Measurements from ENCODE around the gene MELK.
"Not testable (repeated sequence)": the region's sequence is repeated elsewhere in the genome, so short reads cannot be mapped to it uniquely, and the experiment has no call there.

Gene MELK

DNA sequence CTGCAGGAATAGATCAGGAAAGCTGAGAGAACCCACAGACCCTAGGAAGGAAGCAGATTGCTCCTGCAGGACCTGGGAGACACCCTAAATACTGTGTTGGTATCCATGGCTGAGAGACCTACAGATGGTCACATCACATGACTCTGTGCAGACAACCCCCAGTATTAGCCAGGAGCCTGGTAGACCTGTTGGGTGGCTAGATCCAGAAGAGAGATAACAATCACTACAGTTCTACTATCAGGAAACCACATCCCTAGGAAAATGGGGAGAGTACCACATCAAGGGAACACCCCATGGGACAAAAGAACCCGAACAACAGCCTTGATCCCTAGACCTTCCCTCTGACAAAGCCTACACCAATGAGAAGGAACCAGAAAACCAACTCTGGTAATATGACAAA lies 24.2 kb upstream of the MELK start:
- Histone ChIP-seq H4K20me1 (no peaks in the 10 kb centered on the region), H3K36me3 (no peaks in the 10 kb centered on the region), H3K27me3 (no peaks in the 10 kb centered on the region), H3K4me1 (peaks cover 0 to 24% (median 5%) of the 10 kb centered on the region in 10 experiments; a peak in 10 of 20 replicates), H3K9me3 (replicated peaks in 1 of 11) (no peaks in the 10 kb centered on the region), H3K9ac (no peak overlapping the region), H3K4me2 (peak overlapping the region in 2 of 11 experiments; percentile 1 to 7; a peak in 1 of 22 replicates), H3K27ac (no peak overlapping the region), H3K4me3 (no peak overlapping the region)
- no peak for TF ChIP-seq Cebpa-rat (IDR thresholded peaks at IDR 0.05)

- no peaks in the 10 kb centered on the region for H3K9me3 ChIP-seq (replicated peaks in 1 of 11)
- no peak overlapping the region for H3K9ac ChIP-seq
- H3K36me3 ChIP-seq: no peaks in the 10 kb centered on the region
- 0 out of 22 replicates have a peak overlapping the region, but pooled peaks of 1 of the 11 experiments have one; percentile 10 for H3K4me2 ChIP-seq
- TF ChIP-seq Cebpa-rat (IDR thresholded peaks at IDR 0.05): no peak
- H3K4me3 ChIP-seq: no peak overlapping the region
- no peaks in the 10 kb centered on the region for H4K20me1 ChIP-seq
- peaks cover 0 to 24% (median 5%) of the 10 kb centered on the region in 10 experiments; a peak in 10 of 20 replicates for H3K4me1 ChIP-seq
- no peaks in the 10 kb centered on the region for H3K27me3 ChIP-seq
- no peak overlapping the region for H3K27ac ChIP-seq
These were observed 22.6 kb upstream of the MELK start for GRCh38 chr9:36550135-36550534.

DNA sequence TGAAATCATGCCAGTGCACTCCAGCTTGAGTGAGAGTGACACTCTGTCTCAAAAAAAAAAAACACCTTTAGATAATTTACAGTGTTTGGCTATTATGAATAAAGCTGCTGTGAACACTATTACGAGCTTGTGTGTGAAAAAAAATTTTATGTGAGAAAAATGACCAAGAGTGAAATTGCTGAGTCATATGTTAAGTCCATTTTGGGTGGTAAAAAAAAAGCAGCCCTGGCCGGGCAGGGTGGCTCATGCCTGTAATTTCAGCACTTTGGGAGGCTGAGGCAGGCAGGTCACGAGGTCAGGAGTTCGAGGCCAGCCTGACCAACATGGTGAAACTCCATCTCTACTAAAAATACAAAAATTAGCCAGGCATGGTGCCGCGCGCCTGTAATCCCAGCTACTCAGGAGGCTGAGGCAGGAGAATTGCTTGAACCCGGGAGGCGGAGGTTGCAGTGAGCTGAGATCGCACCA lies 22.0 kb upstream of the MELK start:
- not testable (repeated sequence) for H3K27ac ChIP-seq; H3K36me3 ChIP-seq; H4K20me1 ChIP-seq; H3K27me3 ChIP-seq; H3K9ac ChIP-seq; H3K4me3 ChIP-seq; H3K9me3 ChIP-seq (replicated peaks in 1 of 11)
- H3K4me1 ChIP-seq: peaks cover 0 to 24% (median 5%) of the 10 kb centered on the region in 10 experiments; a peak in 10 of 20 replicates
- 0 out of 22 replicates have a peak overlapping the region, but pooled peaks of 1 of the 11 experiments have one; percentile 10 for H3K4me2 ChIP-seq

DNA sequence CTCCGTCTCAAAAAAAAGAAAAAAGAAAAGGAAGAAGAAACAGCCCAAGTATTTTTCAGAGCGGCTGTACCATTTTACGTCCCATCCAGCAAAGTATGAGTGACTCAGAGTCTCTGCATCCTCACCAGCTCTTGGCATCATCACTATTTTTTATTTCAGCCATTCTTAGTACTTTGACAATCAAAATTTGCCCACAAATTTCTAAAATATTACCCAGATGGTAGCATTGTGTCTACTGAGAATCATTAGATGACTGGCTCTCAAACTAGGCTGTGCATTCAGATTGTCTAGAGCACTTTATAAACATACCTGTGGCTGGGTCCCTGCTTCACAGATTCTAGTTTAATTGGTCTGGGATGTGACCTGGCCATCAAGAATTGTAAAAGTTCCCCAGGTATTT lies 21.6 kb upstream of the MELK start:
- no peaks in the 10 kb centered on the region for H3K27me3 ChIP-seq
- H3K9me3 ChIP-seq (replicated peaks in 1 of 11): no peaks in the 10 kb centered on the region
- H3K4me3 ChIP-seq: no peak overlapping the region
- no peak for TF ChIP-seq Cebpa-rat (IDR thresholded peaks at IDR 0.05)
- no peak overlapping the region for H3K9ac ChIP-seq
- peak overlapping the region in 5 of 11 experiments; percentile 26 to 45 (median 40); a peak in 2 of 22 replicates for H3K4me2 ChIP-seq
- no peaks in the 10 kb centered on the region for H3K36me3 ChIP-seq
- peaks cover 0 to 24% (median 5%) of the 10 kb centered on the region in 10 experiments; a peak in 10 of 20 replicates for H3K4me1 ChIP-seq
- no peaks in the 10 kb centered on the region for H4K20me1 ChIP-seq
- H3K27ac ChIP-seq: no peak overlapping the region; a peak in 1 of 22 replicates

GRCh38 chr9:36551910-36552309 lies 20.8 kb upstream of the MELK start:
- no peak overlapping the region for H3K4me3 ChIP-seq
- no peaks in the 10 kb centered on the region for H3K36me3 ChIP-seq
- peaks cover 0 to 24% (median 5%) of the 10 kb centered on the region in 10 experiments; a peak in 10 of 20 replicates for H3K4me1 ChIP-seq
- H3K27ac ChIP-seq: peak overlapping the region in 2 of 11 experiments; percentile 8 to 14; a peak in 2 of 22 replicates
- no peaks in the 10 kb centered on the region for H3K9me3 ChIP-seq (replicated peaks in 1 of 11)
- H3K9ac ChIP-seq: no peak overlapping the region
- H4K20me1 ChIP-seq: no peaks in the 10 kb centered on the region; a peak in 1 of 22 replicates
- peak overlapping the region in 5 of 11 experiments; percentile 36 to 45 (median 42); a peak in 8 of 22 replicates for H3K4me2 ChIP-seq
- no peaks in the 10 kb centered on the region for H3K27me3 ChIP-seq
- no peak for TF ChIP-seq Cebpa-rat (IDR thresholded peaks at IDR 0.05)

GRCh38 chr9:36559036-36559695 lies 13.5 kb upstream of the MELK start:
- Histone ChIP-seq H3K27ac (no peak overlapping the region), H3K9me3 (replicated peaks in 1 of 11) (no peaks in the 10 kb centered on the region), H3K27me3 (no peaks in the 10 kb centered on the region), H3K9ac (no peak overlapping the region), H3K4me1 (0 out of 20 replicates have a peak, but pooled peaks cover 0 to 4% (median 0%) of the 10 kb centered on the region in 10 experiments), H3K4me3 (no peak overlapping the region), H3K4me2 (no peak overlapping the region), H3K36me3 (no peaks in the 10 kb centered on the region), H4K20me1 (no peaks in the 10 kb centered on the region; a peak in 1 of 22 replicates)
- TF ChIP-seq Cebpa-rat (IDR thresholded peaks at IDR 0.05): no peak

GRCh38 chr9:36560771-36561170 lies 11.9 kb upstream of the MELK start:
- H3K4me3 ChIP-seq: no peak overlapping the region
- TF ChIP-seq Cebpa-rat (IDR thresholded peaks at IDR 0.05): no peak
- H3K4me2 ChIP-seq: peak overlapping the region in 2 of 11 experiments; percentile 23 to 29; a peak in 2 of 22 replicates
- no peak overlapping the region for H3K27ac ChIP-seq
- no peaks in the 10 kb centered on the region for H3K27me3 ChIP-seq
- H4K20me1 ChIP-seq: no peaks in the 10 kb centered on the region; a peak in 1 of 22 replicates
- no peaks in the 10 kb centered on the region for H3K36me3 ChIP-seq
- no peaks in the 10 kb centered on the region for H3K9me3 ChIP-seq (replicated peaks in 1 of 11)
- peaks cover 0 to 7% (median 0%) of the 10 kb centered on the region in 10 experiments; a peak in 3 of 20 replicates for H3K4me1 ChIP-seq
- no peak overlapping the region for H3K9ac ChIP-seq

GRCh38 chr9:36562801-36563200 lies 9.9 kb upstream of the MELK start:
- not testable (repeated sequence) for H3K4me2 ChIP-seq; H3K27ac ChIP-seq; H3K9ac ChIP-seq; H4K20me1 ChIP-seq; H3K9me3 ChIP-seq (replicated peaks in 1 of 11); H3K4me3 ChIP-seq; H3K36me3 ChIP-seq; H3K27me3 ChIP-seq
- peaks cover 0 to 11% (median 4%) of the 10 kb centered on the region in 10 experiments; a peak in 7 of 20 replicates for H3K4me1 ChIP-seq

- H3K4me1 ChIP-seq: peaks cover 0 to 19% (median 6%) of the 10 kb centered on the region in 10 experiments; a peak in 14 of 20 replicates
- H3K9me3 ChIP-seq (replicated peaks in 1 of 11): no peaks in the 10 kb centered on the region
- no peaks in the 10 kb centered on the region for H4K20me1 ChIP-seq
- no peaks in the 10 kb centered on the region for H3K27me3 ChIP-seq
- H3K36me3 ChIP-seq: no peaks in the 10 kb centered on the region
- peak overlapping the region in 2 of 11 experiments; percentile 45 to 52; a peak in 4 of 22 replicates for H3K4me2 ChIP-seq
- no peak for TF ChIP-seq Cebpa-rat (IDR thresholded peaks at IDR 0.05)
- H3K4me3 ChIP-seq: no peak overlapping the region
- no peak overlapping the region for H3K9ac ChIP-seq
- H3K27ac ChIP-seq: no peak overlapping the region
These were observed 5.9 kb upstream of the MELK start for GRCh38 chr9:36566813-36567221.

DNA sequence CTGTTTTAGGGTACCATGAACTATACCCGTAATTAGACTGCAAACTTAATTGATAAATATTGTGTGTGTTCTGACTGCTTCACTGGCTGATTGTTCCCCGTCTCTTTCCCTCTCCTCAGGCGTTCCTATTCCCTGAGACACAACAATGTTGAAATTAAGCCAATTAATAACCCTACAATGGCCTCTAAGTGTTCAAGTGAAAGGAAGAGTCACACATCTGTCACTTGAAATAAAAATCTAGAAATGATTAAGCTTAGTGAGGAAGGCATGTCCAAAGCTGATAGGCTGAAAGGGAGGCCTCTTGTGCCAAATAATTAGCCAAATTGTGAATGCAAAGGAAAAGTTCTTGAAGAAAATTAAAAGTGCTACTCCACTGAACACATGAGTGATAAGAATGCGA lies 4.0 kb upstream of the MELK start:
- not testable (repeated sequence) for H3K4me3 ChIP-seq; H3K36me3 ChIP-seq; H3K27me3 ChIP-seq; H4K20me1 ChIP-seq; H3K9me3 ChIP-seq (replicated peaks in 1 of 11); H3K4me2 ChIP-seq; H3K9ac ChIP-seq; H3K27ac ChIP-seq
- H3K4me1 ChIP-seq: peaks cover 7 to 28% (median 14%) of the 10 kb centered on the region in 10 experiments

Data from BLaER1 treated with 17β-estradiol and CSF1 and Interleukin-3, amounts not matched to agents 10 nM and 100 nM (cell line).